K562 (cell line): Measurements from ENCODE around the gene DNAJC25. TPM values are rescaled to one million over a fixed set of nuclear protein-coding genes. Genes with fewer than 3 reads are reported as not detected.

Experiments used
- ATAC-seq: fragments of 200-7000 bp; cut with Tn5 transposase; 3 replicates; pipeline ENCODE4 v1.9.1; 2020; ENCODE audit warnings: moderate library complexity
- BruUV-seq: library from RNA; stranded (reverse); fragments of 400-500 nt; replicated peaks from 2 replicates; lab custom pipeline; 2021; lab: Mats Ljungman, UMichigan
- CTCF ChIA-PET: fragments of 300-600 bp; formaldehyde crosslinking; extraction: SDS; loops from one replicate; lab custom pipeline; 2021; ENCODE audit warnings: low intra/inter-chr PET ratio; lab: Yijun Ruan, JAX
- POLR2A ChIA-PET: fragments of 300-600, 350-650 bp; sonication (Branson Sonifier 250); formaldehyde crosslinking; extraction: SDS; loops from one replicate; lab custom pipeline; 2021; ENCODE audit warnings: antibody characterized with exemption, inconsistent platforms; lab: Yijun Ruan, JAX
- DNase-seq, 4 experiments: peaks; one replicate each; pipeline versions ENCODE4 v3.0.0 to v3.0.0-alpha.2; 2011 to 2018; ENCODE audit warnings: low spot score in 3 of 4, mixed read lengths in 3 of 4; ENCODE audit errors: extremely low read depth in 1 of 4
- FAIRE-seq: peaks from 2 replicates; lab custom pipeline; 2011; peaks lifted over from hg19 to GRCh38; lab: Jason Lieb, UNC
- H2AFZ ChIP-seq: 2 replicates; pipeline ENCODE4 v1.6.0; 2011; ENCODE audit warnings: low read depth, low read length, control low read depth, inconsistent platforms
- H3K27ac ChIP-seq: fragments of 200-600 bp; 3 replicates; pipeline ENCODE4 v1.8.0; 2011; ENCODE audit warnings: low read depth, mild to moderate bottlenecking, control low read depth, inconsistent platforms, low read length, moderate library complexity, mixed read lengths; ENCODE audit errors: extremely low read depth
- H3K27me3 ChIP-seq, 2 experiments: fragments of 300-600 bp in 1 of 2; 2 replicates in 1 of 2; 3 replicates in 1 of 2; pipeline versions ENCODE4 v1.6.0 to v1.8.0; 2011; ENCODE audit warnings: inconsistent platforms in 2 of 2, low read length in 2 of 2, mild to moderate bottlenecking in 1 of 2, mixed read lengths in 1 of 2, moderate library complexity in 1 of 2; ENCODE audit not compliant: control insufficient read depth in 2 of 2, insufficient read depth in 2 of 2
- H3K36me3 ChIP-seq: fragments of 300-600 bp; 3 replicates; pipeline ENCODE4 v1.8.0; 2011; ENCODE audit warnings: mild to moderate bottlenecking, low read length, inconsistent platforms; ENCODE audit not compliant: control insufficient read depth, insufficient read depth
- H3K4me1 ChIP-seq, 2 experiments: fragments of 200-600 bp in 1 of 2; replicated peaks in 1 of 2; 2 replicates in 1 of 2; 3 replicates in 1 of 2; pipeline versions ENCODE4 v1.5.1 to v1.8.0; 2011; ENCODE audit warnings: inconsistent platforms in 2 of 2, low read length in 2 of 2, mild to moderate bottlenecking in 1 of 2, mixed read lengths in 1 of 2, moderate library complexity in 1 of 2; ENCODE audit not compliant: control insufficient read depth in 2 of 2, insufficient read depth in 2 of 2
- H3K4me2 ChIP-seq: 2 replicates; pipeline ENCODE4 v1.6.1; 2011; ENCODE audit warnings: low read length, control low read depth, inconsistent platforms, mixed read lengths; ENCODE audit not compliant: insufficient read depth
- H3K4me3 ChIP-seq: fragments of 200-600 bp; sonication (generic), shearing (Covaris generic); 2 replicates; pipeline ENCODE4 v1.5.1; 2016; ENCODE audit warnings: control low read depth, inconsistent platforms
- H3K79me2 ChIP-seq: fragments of 200-600 bp; 3 replicates; pipeline ENCODE4 v1.8.0; 2011; ENCODE audit warnings: low read length, inconsistent platforms; ENCODE audit not compliant: control insufficient read depth, insufficient read depth
- H3K9ac ChIP-seq, 2 experiments: 2 replicates each; pipeline versions ENCODE4 v1.6.0 to v1.6.1; 2011; ENCODE audit warnings: low read depth in 2 of 2, low read length in 2 of 2, control low read depth in 1 of 2, inconsistent platforms in 1 of 2, mild to moderate bottlenecking in 1 of 2, mixed read lengths in 1 of 2; ENCODE audit not compliant: insufficient read depth in 1 of 2
- H3K9me1 ChIP-seq: one replicate; pipeline ENCODE4 v1.6.0; 2011; ENCODE audit warnings: inconsistent platforms, mild to moderate bottlenecking, low read length, moderate library complexity; ENCODE audit not compliant: control insufficient read depth, insufficient read depth
- H3K9me3 ChIP-seq: replicated peaks from 2 replicates; pipeline ENCODE4 v1.5.1; 2011; ENCODE audit warnings: low read depth, low read length, inconsistent platforms; ENCODE audit not compliant: control insufficient read depth, insufficient read depth
- H4K20me1 ChIP-seq: replicated peaks from 2 replicates; pipeline ENCODE4 v1.6.1; 2011; ENCODE audit warnings: low read length, inconsistent platforms, mixed read lengths; ENCODE audit not compliant: control insufficient read depth, insufficient read depth
- ADNP ChIP-seq: fragments of 200-800 bp; sonication (Bioruptor generic); IDR thresholded peaks from 2 replicates; pipeline ENCODE4 v1.6.1; 2016; ENCODE audit warnings: missing genetic modification characterization, missing compliant biosample characterization
- CEBPG ChIP-seq, 3 experiments: fragments of 200-800 bp in 1 of 3; sonication (Bioruptor generic) in 1 of 3; sonication (generic) in 1 of 3; formaldehyde crosslinking in 1 of 3; IDR thresholded peaks in 2 of 3; conservative IDR thresholded peaks in 1 of 3; 2 replicates each; pipeline versions ENCODE4 v1.6.1 to v1.8.0; 2016 to 2022; ENCODE audit warnings: missing compliant biosample characterization in 2 of 3, missing genetic modification characterization in 2 of 3, mild to moderate bottlenecking in 1 of 3, missing genetic modification reagents in 1 of 3
- CHAMP1 ChIP-seq: fragments of 450-650 bp; IDR thresholded peaks from 2 replicates; pipeline ENCODE4 v1.6.1; 2016; ENCODE audit warnings: mild to moderate bottlenecking
- E2F8 ChIP-seq: fragments of 450-650 bp; IDR thresholded peaks from 2 replicates; pipeline ENCODE4 v1.7.1; 2018; ENCODE audit warnings: mild to moderate bottlenecking, low read depth; ENCODE audit not compliant: partially characterized antibody
- MAFK ChIP-seq: IDR thresholded peaks from 2 replicates; pipeline ENCODE4 v1.6.1; 2011; ENCODE audit warnings: low read length, improper control_type of control experiment
- RBM25 ChIP-seq: fragments of 200-400 bp; formaldehyde crosslinking; IDR thresholded peaks from 2 replicates; pipeline ENCODE4 v1.6.1; 2018; ENCODE audit warnings: low read length, low read depth, moderate library complexity; ENCODE audit not compliant: severe bottlenecking
- RNF2 ChIP-seq: sonication (generic); IDR thresholded peaks from 2 replicates; pipeline ENCODE4 v1.6.1; 2016
- SFPQ ChIP-seq: fragments of 200-400 bp; formaldehyde crosslinking; IDR thresholded peaks from 2 replicates; pipeline ENCODE4 v1.6.1; 2017; ENCODE audit warnings: mild to moderate bottlenecking, low read depth, low read length, moderate library complexity
- SMARCC2 ChIP-seq: fragments of 450-650 bp; IDR thresholded peaks from 2 replicates; pipeline ENCODE4 v1.6.1; 2017; ENCODE audit warnings: antibody characterized with exemption, moderate library complexity, mild to moderate bottlenecking, low read depth
- YY1 ChIP-seq, 3 experiments: IDR thresholded peaks; 2 replicates each; pipeline ENCODE4 v1.6.1; 2011; ENCODE audit warnings: low read length in 2 of 3, mild to moderate bottlenecking in 2 of 3, moderate library complexity in 2 of 3, borderline replicate concordance in 1 of 3, control low read depth in 1 of 3, low read depth in 1 of 3; ENCODE audit not compliant: insufficient read depth in 3 of 3, insufficient replicate concordance in 2 of 3, control insufficient read depth in 1 of 3, insufficient read length in 1 of 3; ENCODE audit errors: extremely low read depth in 1 of 3
- ZBTB5 ChIP-seq: fragments of 450-650 bp; IDR thresholded peaks from 2 replicates; pipeline ENCODE4 v1.6.1; 2017; ENCODE audit warnings: antibody characterized with exemption
- ZNF143 ChIP-seq: sonication (generic); formaldehyde crosslinking; IDR thresholded peaks from 2 replicates; pipeline ENCODE4 v1.9.0; 2022; ENCODE audit warnings: mild to moderate bottlenecking, missing genetic modification reagents
- WGBS: fragments of 100-300 bp; shearing (Covaris generic); methylation state at CpG from one replicate; pipeline ENCODE4 v1.1.6; 2016; ENCODE audit warnings: low coverage, mixed read lengths; ENCODE audit not compliant: insufficient coverage; ENCODE audit errors: missing lambda C conversion rate; 5-methylcytosine and 5-hydroxymethylcytosine counted together
- in situ Hi-C: fragments of 300-500 bp; cut with MboI; formaldehyde crosslinking; loops from 4 replicates; pipeline ENCODE4 v1.15.0; 2018; ENCODE audit warnings: inconsistent platforms, mixed read lengths
- intact Hi-C: fragments of 100-400 bp; cut with micrococcal nuclease; formaldehyde crosslinking; loops from 2 replicates; pipeline ENCODE4 v1.14.2; 2022
- polyA plus RNA-seq, 8 experiments: library from polyadenylated mRNA; depleted of rRNA in 4 of 8; stranded (reverse) in 5 of 8; unstranded in 3 of 8; fragments of >200 nt; fragmentation: Nextera tagmentation in 2 of 8; fragmentation: Illumina TruSeq in 1 of 8; extraction: Ambion mirVana in 2 of 8; extraction: Trizol in 1 of 8; gene quantifications; 2 replicates each; pipeline versions ENCODE4 v1.2.1 to v1.2.3, GENCODE V29; 2011 to 2014; ENCODE audit warnings: inconsistent platforms in 1 of 8, missing spikeins in 1 of 8
- total RNA-seq, 7 experiments: library from RNA; depleted of rRNA in 6 of 7; stranded (reverse); fragments of >200 nt in 6 of 7; fragmentation: Illumina TruSeq in 2 of 7; extraction: Trizol in 2 of 7; gene quantifications; 2 replicates each; pipeline versions ENCODE4 v1.2.1 to v1.2.3, GENCODE V29; 2011 to 2021; ENCODE audit warnings: low replicate concordance in 1 of 7

Gene DNAJC25
- total and polyA plus RNA-seq, 9 of the 15 experiments (the other 6 are each of a cell fraction or from before 2014, with no cell fraction given) = 3.7 to 11.2 (median 7.1) TPM

GRCh38 chr9:111683392-111683791 lies 52.3 kb downstream of the DNAJC25 start:
- 30% methylated on average over 1 of the region's 1 CpG for WGBS
- Histone ChIP-seq H3K4me2 (no peak overlapping the region), H2AFZ (no peak overlapping the region), H3K79me2 (no peaks in the 10 kb centered on the region), H3K9me1 (no peaks in the 10 kb centered on the region), H3K4me1 (no peaks in the 10 kb centered on the region), H3K27me3 (no peaks in the 10 kb centered on the region), H3K9ac (no peak overlapping the region), H3K9me3 (no peaks in the 10 kb centered on the region), H3K4me3 (no peak overlapping the region), H3K36me3 (no peaks in the 10 kb centered on the region), H4K20me1 (no peaks in the 10 kb centered on the region), H3K27ac (no peak overlapping the region)
- no TSS peak for BruUV-seq
- DNase-seq (no peak), FAIRE-seq (no peak), ATAC-seq (no peak)
- intact Hi-C loops (no loop called here), in situ Hi-C loops (no loop called here)
- ChIA-PET CTCF (interaction anchor here (0.5 kb wide), 1 partner anchor 21 kb away, joined by 3 read pairs; no protein-coding TSS in a partner anchor), POLR2A (no interaction called here)
- no peak for TF ChIP-seq ADNP (tag)
- TF ChIP-seq ZBTB5 = no peak
- no peak for TF ChIP-seq CEBPG (CRISPR knock-in tag; IDR thresholded peaks at IDR 0.05)
- TF ChIP-seq CEBPG (tag; conservative IDR thresholded peaks at IDR 0.05 in 1 of 2, IDR thresholded peaks at IDR 0.05 in 1 of 2) = no peak
- no peak for TF ChIP-seq CHAMP1
- no peak for TF ChIP-seq SMARCC2
- no peak for TF ChIP-seq MAFK
- no peak for TF ChIP-seq RBM25
- no peak for TF ChIP-seq SFPQ
- TF ChIP-seq YY1 (IDR thresholded peaks at IDR 0.05; ENCODE audit: borderline replicate concordance in 1 of 3, control insufficient read depth in 1 of 3, extremely low read depth in 1 of 3, insufficient read depth in 3 of 3, insufficient read length in 1 of 3, insufficient replicate concordance in 2 of 3, low read depth in 1 of 3, low read length in 2 of 3) = no peak
- TF ChIP-seq E2F8 = no peak
- TF ChIP-seq ZNF143 (CRISPR knock-in tag) = no peak
- TF ChIP-seq RNF2 = no peak
